H1 (cell line): Measurements from ENCODE around the gene ARHGAP24. TPM values are rescaled to one million over a fixed set of nuclear protein-coding genes. Genes with fewer than 3 reads are reported as not detected.

Experiments
- CTCF ChIA-PET: fragments of 300-600 bp; sonication (Branson Sonifier 250); formaldehyde crosslinking; loops from one replicate; lab custom pipeline; 2021; ENCODE audit not compliant: partially characterized antibody; lab: Charles Lee
- POLR2A ChIA-PET: fragments of 300-600 bp; sonication (Branson Sonifier 250); formaldehyde crosslinking; loops from one replicate; lab custom pipeline; 2021; ENCODE audit warnings: inconsistent platforms; ENCODE audit not compliant: partially characterized antibody; lab: Charles Lee
- DNase-seq, 2 experiments: peaks; one replicate each; pipeline versions ENCODE4 v3.0.0 to v3.0.0-alpha.2; 2010 to 2022; ENCODE audit warnings: low spot score in 2 of 2, low read depth in 1 of 2, mixed read lengths in 1 of 2
- FAIRE-seq: peaks from 2 replicates; lab custom pipeline; 2011; peaks lifted over from hg19 to GRCh38; lab: Jason Lieb, UNC
- H2AFZ ChIP-seq: 2 replicates; pipeline ENCODE4 v1.8.1; 2012; ENCODE audit warnings: low read length, inconsistent platforms
- H2AK5ac ChIP-seq: 2 replicates; pipeline ENCODE4 v1.6.1; 2013; ENCODE audit warnings: low read depth, low read length
- H2BK120ac ChIP-seq: replicated peaks from 2 replicates; pipeline ENCODE3; 2013; ENCODE audit warnings: low read depth, low read length, inconsistent platforms
- H2BK12ac ChIP-seq: 2 replicates; pipeline ENCODE4 v1.6.1; 2013; ENCODE audit warnings: low read depth, low read length
- H2BK15ac ChIP-seq: 2 replicates; pipeline ENCODE4 v1.6.1; 2013; ENCODE audit warnings: low read length
- H2BK20ac ChIP-seq: 2 replicates; pipeline ENCODE4 v1.6.1; 2013; ENCODE audit warnings: low read length
- H2BK5ac ChIP-seq: 2 replicates; pipeline ENCODE4 v1.6.1; 2013; ENCODE audit warnings: low read depth, low read length
- H3K14ac ChIP-seq: 2 replicates; pipeline ENCODE4 v1.6.1; 2013; ENCODE audit warnings: inconsistent platforms; ENCODE audit not compliant: insufficient read length
- H3K18ac ChIP-seq: 2 replicates; pipeline ENCODE4 v1.6.1; 2013; ENCODE audit warnings: low read length; ENCODE audit errors: extremely low read depth
- H3K23ac ChIP-seq: 2 replicates; pipeline ENCODE4 v1.6.1; 2013; ENCODE audit warnings: inconsistent platforms; ENCODE audit not compliant: insufficient read length
- H3K23me2 ChIP-seq: 2 replicates; pipeline ENCODE4 v1.6.1; 2013; ENCODE audit warnings: low read depth, low read length
- H3K27ac ChIP-seq: 2 replicates; pipeline ENCODE4 v1.6.1; 2011; ENCODE audit warnings: low read depth, low read length, inconsistent platforms
- H3K27me3 ChIP-seq, 4 experiments: replicated peaks in 1 of 4; 1 replicate in 1 of 4; 2 replicates in 3 of 4; pipeline versions ENCODE4 v1.6.1 to v1.8.1; 2011 to 2013; ENCODE audit warnings: low read length in 3 of 4, mild to moderate bottlenecking in 3 of 4, inconsistent platforms in 2 of 4, mixed read lengths in 2 of 4, moderate library complexity in 1 of 4; ENCODE audit not compliant: control insufficient read depth in 3 of 4, insufficient read depth in 3 of 4; ENCODE audit errors: extremely low read depth in 1 of 4
- H3K36me3 ChIP-seq, 4 experiments: 2 replicates each; pipeline versions ENCODE4 v1.6.1 to v1.8.1; 2011 to 2013; ENCODE audit warnings: mild to moderate bottlenecking in 4 of 4, low read length in 3 of 4, moderate library complexity in 2 of 4, control low read depth in 1 of 4, inconsistent platforms in 1 of 4; ENCODE audit not compliant: insufficient read depth in 4 of 4, control insufficient read depth in 2 of 4
- H3K4ac ChIP-seq: replicated peaks from 2 replicates; pipeline ENCODE3; 2013; ENCODE audit warnings: low read length, low read depth, mixed read lengths, inconsistent platforms; ENCODE audit not compliant: insufficient read length
- H3K4me1 ChIP-seq, 4 experiments: replicated peaks in 1 of 4; 1 replicate in 1 of 4; 2 replicates in 3 of 4; pipeline versions ENCODE4 v1.6.1 to v1.8.1; 2011 to 2013; ENCODE audit warnings: low read length in 3 of 4, inconsistent platforms in 2 of 4, mixed read lengths in 1 of 4; ENCODE audit not compliant: insufficient read depth in 4 of 4, control insufficient read depth in 3 of 4
- H3K4me2 ChIP-seq, 2 experiments: 2 replicates each; pipeline versions ENCODE4 v1.6.1 to v1.8.1; 2011 to 2013; ENCODE audit warnings: low read depth in 2 of 2, low read length in 2 of 2, control low read depth in 1 of 2, inconsistent platforms in 1 of 2, mild to moderate bottlenecking in 1 of 2; ENCODE audit not compliant: insufficient read depth in 1 of 2
- H3K4me3 ChIP-seq, 4 experiments: fragments of 200-600, 300-600 bp in 1 of 4; sonication (generic), shearing (Covaris generic), sonication (Bioruptor Twin) in 1 of 4; 2 replicates each; pipeline versions ENCODE4 v1.5.1 to v1.8.1; 2011 to 2016; ENCODE audit warnings: low read length in 4 of 4, low read depth in 3 of 4, control low read depth in 2 of 4, inconsistent platforms in 2 of 4, mild to moderate bottlenecking in 2 of 4, mixed read lengths in 1 of 4, moderate library complexity in 1 of 4; ENCODE audit not compliant: insufficient read depth in 2 of 4; ENCODE audit errors: extremely low read depth in 1 of 4
- H3K56ac ChIP-seq: replicated peaks from 2 replicates; pipeline ENCODE3; 2013; ENCODE audit warnings: low read depth, mild to moderate bottlenecking, mixed read lengths, low read length, inconsistent platforms; ENCODE audit not compliant: insufficient read length
- H3K79me1 ChIP-seq: 2 replicates; pipeline ENCODE4 v1.6.1; 2013; ENCODE audit warnings: low read depth, low read length, control low read depth
- H3K79me2 ChIP-seq, 2 experiments: 2 replicates each; pipeline versions ENCODE4 v1.6.1 to v1.8.1; 2012 to 2013; ENCODE audit warnings: low read length in 2 of 2, mild to moderate bottlenecking in 2 of 2, inconsistent platforms in 1 of 2; ENCODE audit not compliant: insufficient read depth in 2 of 2, control insufficient read depth in 1 of 2
- H3K9ac ChIP-seq, 4 experiments: replicated peaks in 1 of 4; 1 replicate in 1 of 4; 2 replicates in 3 of 4; pipeline versions ENCODE4 v1.6.1 to v1.8.1; 2011 to 2013; ENCODE audit warnings: low read depth in 3 of 4, low read length in 3 of 4, control low read depth in 2 of 4, mild to moderate bottlenecking in 2 of 4, moderate library complexity in 2 of 4, inconsistent platforms in 1 of 4; ENCODE audit errors: extremely low read depth in 1 of 4
- H3K9me3 ChIP-seq, 2 experiments: 2 replicates each; pipeline versions ENCODE4 v1.6.1 to v1.8.1; 2012 to 2013; ENCODE audit warnings: mild to moderate bottlenecking in 2 of 2, moderate library complexity in 2 of 2, control low read depth in 1 of 2, inconsistent platforms in 1 of 2, low read depth in 1 of 2, low read length in 1 of 2, mixed read lengths in 1 of 2; ENCODE audit not compliant: insufficient read depth in 2 of 2
- H4K20me1 ChIP-seq, 2 experiments: replicated peaks in 1 of 2; 2 replicates each; pipeline versions ENCODE3 to v1.8.1; 2011 to 2013; ENCODE audit warnings: inconsistent platforms in 2 of 2, low read length in 2 of 2, mild to moderate bottlenecking in 1 of 2; ENCODE audit not compliant: insufficient read depth in 2 of 2, control insufficient read depth in 1 of 2
- H4K5ac ChIP-seq: 2 replicates; pipeline ENCODE4 v1.6.1; 2013; ENCODE audit warnings: low read length, low read depth, mixed read lengths, inconsistent platforms; ENCODE audit not compliant: insufficient read length
- H4K8ac ChIP-seq: 2 replicates; pipeline ENCODE4 v1.8.0; 2013; ENCODE audit warnings: mild to moderate bottlenecking, moderate library complexity, low read length, inconsistent platforms; ENCODE audit not compliant: insufficient read depth; ENCODE audit errors: extremely low read depth
- H4K91ac ChIP-seq: replicated peaks from 2 replicates; pipeline ENCODE3; 2013; ENCODE audit warnings: low read length, mixed read lengths, inconsistent platforms; ENCODE audit not compliant: insufficient read length
- CBX8 ChIP-seq: fragments of 300-800, 300-1000 bp; sonication (generic); IDR thresholded peaks from 2 replicates; pipeline ENCODE4 v1.7.1; 2016; ENCODE audit warnings: low read depth, low read length, borderline replicate concordance
- RFX5 ChIP-seq: IDR thresholded peaks from 2 replicates; pipeline ENCODE4 v1.6.1; 2011; ENCODE audit warnings: low read depth, low read length, improper control_type of control experiment, borderline replicate concordance
- WGBS, 2 experiments: shearing (Covaris generic) in 1 of 2; methylation state at CpG; one replicate each; pipeline versions ENCODE4 v1.1.6 to v1.1.7; 2013 to 2015; ENCODE audit warnings: low lambda C conversion rate in 2 of 2, mixed read lengths in 2 of 2, inconsistent platforms in 1 of 2, low coverage in 1 of 2, missing lambda C conversion rate in 1 of 2; ENCODE audit not compliant: insufficient replicate concordance in 2 of 2, insufficient coverage in 1 of 2, insufficient read length in 1 of 2; ENCODE audit errors: extremely low coverage in 1 of 2, missing lambda C conversion rate in 1 of 2; 5-methylcytosine and 5-hydroxymethylcytosine counted together
- polyA plus RNA-seq, 7 experiments: library from polyadenylated mRNA; depleted of rRNA in 3 of 7; stranded (reverse) in 5 of 7; unstranded in 2 of 7; fragments of >200 nt in 5 of 7; fragments of 200-250 nt in 2 of 7; gene quantifications; 1 replicate in 5 of 7; 2 replicates in 1 of 7; 4 replicates in 1 of 7; pipeline versions ENCODE4 v1.2.1 to v1.2.3, GENCODE V29; 2011 to 2013; ENCODE audit warnings: missing spikeins in 2 of 7, mixed read lengths in 2 of 7
- total RNA-seq: library from RNA; stranded (reverse); fragmentation: NEBNext Ultra II Directional; extraction: Animal tissue kit (Norgen Biotek cat#: 25700); gene quantifications from 2 replicates; pipeline ENCODE4 v1.2.1, GENCODE V29; 2021

Gene ARHGAP24
- total and polyA plus RNA-seq, 2 of the 8 experiments (the other 6 are each of a cell fraction or from before 2014, with no cell fraction given), result 0.08 to 0.50 TPM

- Histone ChIP-seq H2BK15ac (no peak overlapping the region), H4K20me1 (no peaks in the 10 kb centered on the region), H3K9me3 (no peaks in the 10 kb centered on the region), H3K27me3 (no peaks in the 10 kb centered on the region), H3K4me3 (no peak overlapping the region), H2BK20ac (no peak overlapping the region), H2AK5ac (no peak overlapping the region), H3K14ac (no peak overlapping the region), H3K18ac (no peak overlapping the region), H3K4me1 (no peaks in the 10 kb centered on the region; a peak in 1 of 7 replicates), H2AFZ (no peak overlapping the region), H3K79me1 (no peaks in the 10 kb centered on the region), H4K5ac (no peak overlapping the region), H3K79me2 (no peaks in the 10 kb centered on the region), H3K9ac (no peak overlapping the region), H2BK120ac (no peak overlapping the region), H2BK12ac (no peak overlapping the region), H3K36me3 (no peaks in the 10 kb centered on the region), H3K56ac (no peak overlapping the region), H3K27ac (no peak overlapping the region), H3K4ac (no peak overlapping the region), H4K8ac (no peak overlapping the region), H3K4me2 (no peak overlapping the region), H3K23ac (no peak overlapping the region), H2BK5ac (no peak overlapping the region), H3K23me2 (no peaks in the 10 kb centered on the region), H4K91ac (no peak overlapping the region)
- DNase-seq, result no peak
- ChIA-PET CTCF (no interaction called here), POLR2A (no interaction called here)
- no peak for FAIRE-seq
- TF ChIP-seq CBX8 (no peak), RFX5 (no peak)
- WGBS, 2 experiments, result 88% methylated on average over 4 of the region's 4 CpGs; no CpG with 5 or more reads in 1 of the 2 experiments
Observed at GRCh38 chr4:85565761-85566480, 91.0 kb downstream of the ARHGAP24 start.
